Measurements from ENCODE around the gene KLHL15. TPM values are rescaled to one million over a fixed set of nuclear protein-coding genes. Genes with fewer than 3 reads are reported as not detected.

The KLHL15 gene
- polyA plus RNA-seq, 1 of the 3 experiments (the other 2 are of a cell fraction) = 2.4 TPM

DNA sequence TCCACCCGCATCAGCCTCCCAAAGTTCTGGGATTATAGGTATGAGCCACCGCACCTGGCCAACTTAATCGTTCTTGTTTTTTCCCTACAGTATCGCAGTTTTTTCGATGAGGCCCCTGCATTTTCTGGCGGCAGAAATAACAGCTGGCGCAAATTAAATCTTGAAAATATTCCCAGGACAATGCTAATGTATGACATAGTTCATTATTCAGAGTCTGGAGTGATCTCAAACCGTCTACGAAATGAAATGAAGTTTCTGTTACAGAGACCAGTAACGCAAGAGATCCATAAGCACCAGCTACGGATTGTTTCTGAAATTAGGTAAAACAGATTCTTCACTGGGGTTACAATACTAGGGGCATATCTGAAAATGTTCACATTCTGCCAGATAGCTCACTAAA is 91.9 kb downstream of the KLHL15 start:
- ChIA-PET POLR2A (no interaction called here), CTCF (interaction anchor here (0.9 to 1.0 kb wide), 2 partner anchors 9 to 27 kb away, joined by 3 read pairs; partner anchors contain the start of genes APOO and CXorf58)
- no peak overlapping the region for H3K4me2 ChIP-seq
- 44% methylated on average over 11 of the region's 11 CpGs for WGBS (ENCODE audit: low lambda C conversion rate)
- no peaks in the 10 kb centered on the region for H4K20me1 ChIP-seq (ENCODE audit: insufficient read depth)
- H3K4me1 ChIP-seq (ENCODE audit: control insufficient read depth in 1 of 2, insufficient read depth in 2 of 2, low read depth in 1 of 2, low read length in 1 of 2) = no peaks in the 10 kb centered on the region
- H3K79me2 ChIP-seq (ENCODE audit: insufficient read depth) = no peaks in the 10 kb centered on the region
- H3F3A ChIP-seq (replicated peaks; ENCODE audit: insufficient read depth) = no peaks in the 10 kb centered on the region
- no peak overlapping the region for H3K27ac ChIP-seq (ENCODE audit: low read depth in 2 of 2, low read length in 1 of 2)
- H3K9ac ChIP-seq = no peak overlapping the region
- no peak overlapping the region for H3K4me3 ChIP-seq (ENCODE audit: low read depth in 2 of 2, low read length in 1 of 2)
- H3K36me3 ChIP-seq (replicated peaks in 1 of 2; ENCODE audit: control insufficient read depth in 1 of 2, insufficient read depth in 2 of 2, low read length in 1 of 2) = no peaks in the 10 kb centered on the region
- DNase-seq = no peak
- H3K9me2 ChIP-seq = no peaks in the 10 kb centered on the region
- TF ChIP-seq JUND (IDR thresholded peaks at IDR 0.05) = no peak
- TF ChIP-seq NFIC (IDR thresholded peaks at IDR 0.05; ENCODE audit: borderline replicate concordance) = no peak
- TF ChIP-seq CHD2 (IDR thresholded peaks at IDR 0.05; ENCODE audit: low read length, partially characterized antibody) = no peak
- no peak for TF ChIP-seq YY1 (IDR thresholded peaks at IDR 0.05; ENCODE audit: low read depth)
- TF ChIP-seq, protein P1, sequence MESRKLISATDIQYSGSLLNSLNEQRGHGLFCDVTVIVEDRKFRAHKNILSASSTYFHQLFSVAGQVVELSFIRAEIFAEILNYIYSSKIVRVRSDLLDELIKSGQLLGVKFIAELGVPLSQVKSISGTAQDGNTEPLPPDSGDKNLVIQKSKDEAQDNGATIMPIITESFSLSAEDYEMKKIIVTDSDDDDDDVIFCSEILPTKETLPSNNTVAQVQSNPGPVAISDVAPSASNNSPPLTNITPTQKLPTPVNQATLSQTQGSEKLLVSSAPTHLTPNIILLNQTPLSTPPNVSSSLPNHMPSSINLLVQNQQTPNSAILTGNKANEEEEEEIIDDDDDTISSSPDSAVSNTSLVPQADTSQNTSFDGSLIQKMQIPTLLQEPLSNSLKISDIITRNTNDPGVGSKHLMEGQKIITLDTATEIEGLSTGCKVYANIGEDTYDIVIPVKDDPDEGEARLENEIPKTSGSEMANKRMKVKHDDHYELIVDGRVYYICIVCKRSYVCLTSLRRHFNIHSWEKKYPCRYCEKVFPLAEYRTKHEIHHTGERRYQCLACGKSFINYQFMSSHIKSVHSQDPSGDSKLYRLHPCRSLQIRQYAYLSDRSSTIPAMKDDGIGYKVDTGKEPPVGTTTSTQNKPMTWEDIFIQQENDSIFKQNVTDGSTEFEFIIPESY (IDR thresholded peaks at IDR 0.05; ENCODE audit: borderline replicate concordance, low read depth) = no peak
- TF ChIP-seq, protein P2, sequence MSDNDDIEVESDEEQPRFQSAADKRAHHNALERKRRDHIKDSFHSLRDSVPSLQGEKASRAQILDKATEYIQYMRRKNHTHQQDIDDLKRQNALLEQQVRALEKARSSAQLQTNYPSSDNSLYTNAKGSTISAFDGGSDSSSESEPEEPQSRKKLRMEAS (IDR thresholded peaks at IDR 0.05; ENCODE audit: low read depth) = no peak
- TF ChIP-seq, protein P3, sequence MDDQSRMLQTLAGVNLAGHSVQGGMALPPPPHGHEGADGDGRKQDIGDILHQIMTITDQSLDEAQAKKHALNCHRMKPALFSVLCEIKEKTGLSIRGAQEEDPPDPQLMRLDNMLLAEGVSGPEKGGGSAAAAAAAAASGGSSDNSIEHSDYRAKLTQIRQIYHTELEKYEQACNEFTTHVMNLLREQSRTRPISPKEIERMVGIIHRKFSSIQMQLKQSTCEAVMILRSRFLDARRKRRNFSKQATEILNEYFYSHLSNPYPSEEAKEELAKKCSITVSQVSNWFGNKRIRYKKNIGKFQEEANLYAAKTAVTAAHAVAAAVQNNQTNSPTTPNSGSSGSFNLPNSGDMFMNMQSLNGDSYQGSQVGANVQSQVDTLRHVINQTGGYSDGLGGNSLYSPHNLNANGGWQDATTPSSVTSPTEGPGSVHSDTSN (IDR thresholded peaks at IDR 0.05) = no peak
- no peak for TF ChIP-seq RAD21 (IDR thresholded peaks at IDR 0.05; ENCODE audit: low read length)
- TF ChIP-seq MXI1 (IDR thresholded peaks at IDR 0.05; ENCODE audit: low read depth, low read length) = no peak
- TF ChIP-seq TCF12 (IDR thresholded peaks at IDR 0.05) = no peak
- TF ChIP-seq, protein P4, sequence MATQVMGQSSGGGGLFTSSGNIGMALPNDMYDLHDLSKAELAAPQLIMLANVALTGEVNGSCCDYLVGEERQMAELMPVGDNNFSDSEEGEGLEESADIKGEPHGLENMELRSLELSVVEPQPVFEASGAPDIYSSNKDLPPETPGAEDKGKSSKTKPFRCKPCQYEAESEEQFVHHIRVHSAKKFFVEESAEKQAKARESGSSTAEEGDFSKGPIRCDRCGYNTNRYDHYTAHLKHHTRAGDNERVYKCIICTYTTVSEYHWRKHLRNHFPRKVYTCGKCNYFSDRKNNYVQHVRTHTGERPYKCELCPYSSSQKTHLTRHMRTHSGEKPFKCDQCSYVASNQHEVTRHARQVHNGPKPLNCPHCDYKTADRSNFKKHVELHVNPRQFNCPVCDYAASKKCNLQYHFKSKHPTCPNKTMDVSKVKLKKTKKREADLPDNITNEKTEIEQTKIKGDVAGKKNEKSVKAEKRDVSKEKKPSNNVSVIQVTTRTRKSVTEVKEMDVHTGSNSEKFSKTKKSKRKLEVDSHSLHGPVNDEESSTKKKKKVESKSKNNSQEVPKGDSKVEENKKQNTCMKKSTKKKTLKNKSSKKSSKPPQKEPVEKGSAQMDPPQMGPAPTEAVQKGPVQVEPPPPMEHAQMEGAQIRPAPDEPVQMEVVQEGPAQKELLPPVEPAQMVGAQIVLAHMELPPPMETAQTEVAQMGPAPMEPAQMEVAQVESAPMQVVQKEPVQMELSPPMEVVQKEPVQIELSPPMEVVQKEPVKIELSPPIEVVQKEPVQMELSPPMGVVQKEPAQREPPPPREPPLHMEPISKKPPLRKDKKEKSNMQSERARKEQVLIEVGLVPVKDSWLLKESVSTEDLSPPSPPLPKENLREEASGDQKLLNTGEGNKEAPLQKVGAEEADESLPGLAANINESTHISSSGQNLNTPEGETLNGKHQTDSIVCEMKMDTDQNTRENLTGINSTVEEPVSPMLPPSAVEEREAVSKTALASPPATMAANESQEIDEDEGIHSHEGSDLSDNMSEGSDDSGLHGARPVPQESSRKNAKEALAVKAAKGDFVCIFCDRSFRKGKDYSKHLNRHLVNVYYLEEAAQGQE (IDR thresholded peaks at IDR 0.05; ENCODE audit: low read depth, low read length) = no peak
- TF ChIP-seq NRF1 (IDR thresholded peaks at IDR 0.05; ENCODE audit: low read depth, low read length) = no peak
- TF ChIP-seq TEAD4 (IDR thresholded peaks at IDR 0.05; ENCODE audit: borderline replicate concordance, insufficient read depth) = no peak
- no peak for TF ChIP-seq RXRA (IDR thresholded peaks at IDR 0.05; ENCODE audit: borderline replicate concordance, low read depth)
- TF ChIP-seq FOXJ3 (CRISPR knock-in tag; IDR thresholded peaks at IDR 0.05) = no peak
- TF ChIP-seq RCOR1 (IDR thresholded peaks at IDR 0.05; ENCODE audit: low read length) = no peak
- TF ChIP-seq, protein P5, sequence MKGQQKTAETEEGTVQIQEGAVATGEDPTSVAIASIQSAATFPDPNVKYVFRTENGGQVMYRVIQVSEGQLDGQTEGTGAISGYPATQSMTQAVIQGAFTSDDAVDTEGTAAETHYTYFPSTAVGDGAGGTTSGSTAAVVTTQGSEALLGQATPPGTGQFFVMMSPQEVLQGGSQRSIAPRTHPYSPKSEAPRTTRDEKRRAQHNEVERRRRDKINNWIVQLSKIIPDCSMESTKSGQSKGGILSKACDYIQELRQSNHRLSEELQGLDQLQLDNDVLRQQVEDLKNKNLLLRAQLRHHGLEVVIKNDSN (IDR thresholded peaks at IDR 0.05; ENCODE audit: borderline replicate concordance, low read depth) = no peak
- no peaks in the 10 kb centered on the region for H3K9me3 ChIP-seq
- H3K27me3 ChIP-seq (ENCODE audit: insufficient read depth) = no peaks in the 10 kb centered on the region; the same call in 1 of the 2 replicates
- H2AFZ ChIP-seq (ENCODE audit: low read depth) = no peak overlapping the region

Other genes starting within 250 kb of the KLHL15 start
- gene SAT1, start 244.0 kb downstream of the KLHL15 start, polyA plus RNA-seq (2012; rRNA removed) = 131 and 176 TPM in 2 replicates
- 20.3 and 22.0 TPM in 2 replicates for gene APOO, start 119.2 kb downstream of the KLHL15 start, polyA plus RNA-seq (2012; rRNA removed)
- gene CXorf58, start 119.2 kb downstream of the KLHL15 start, polyA plus RNA-seq (2012; rRNA removed) = not detected in 2 replicates
- gene EIF2S3, start 27.8 kb upstream of the KLHL15 start, polyA plus RNA-seq (2012; rRNA removed) = 68.4 and 109 TPM in 2 replicates
- 9.0 and 11.9 TPM in 2 replicates for gene ZFX, start 122.5 kb upstream of the KLHL15 start, polyA plus RNA-seq (2012; rRNA removed)